GM12872 (cell line): ENCODE results near the gene HRAS.

ENCODE experiments used
- TF ChIP-seq, protein P1 (sequence below): IDR thresholded peaks from 3 replicates; pipeline ENCODE4 v1.5.1; 2011; ENCODE audit warnings: low read depth, mild to moderate bottlenecking, low read length, moderate library complexity; ENCODE audit not compliant: insufficient read depth

The HRAS gene

DNA sequence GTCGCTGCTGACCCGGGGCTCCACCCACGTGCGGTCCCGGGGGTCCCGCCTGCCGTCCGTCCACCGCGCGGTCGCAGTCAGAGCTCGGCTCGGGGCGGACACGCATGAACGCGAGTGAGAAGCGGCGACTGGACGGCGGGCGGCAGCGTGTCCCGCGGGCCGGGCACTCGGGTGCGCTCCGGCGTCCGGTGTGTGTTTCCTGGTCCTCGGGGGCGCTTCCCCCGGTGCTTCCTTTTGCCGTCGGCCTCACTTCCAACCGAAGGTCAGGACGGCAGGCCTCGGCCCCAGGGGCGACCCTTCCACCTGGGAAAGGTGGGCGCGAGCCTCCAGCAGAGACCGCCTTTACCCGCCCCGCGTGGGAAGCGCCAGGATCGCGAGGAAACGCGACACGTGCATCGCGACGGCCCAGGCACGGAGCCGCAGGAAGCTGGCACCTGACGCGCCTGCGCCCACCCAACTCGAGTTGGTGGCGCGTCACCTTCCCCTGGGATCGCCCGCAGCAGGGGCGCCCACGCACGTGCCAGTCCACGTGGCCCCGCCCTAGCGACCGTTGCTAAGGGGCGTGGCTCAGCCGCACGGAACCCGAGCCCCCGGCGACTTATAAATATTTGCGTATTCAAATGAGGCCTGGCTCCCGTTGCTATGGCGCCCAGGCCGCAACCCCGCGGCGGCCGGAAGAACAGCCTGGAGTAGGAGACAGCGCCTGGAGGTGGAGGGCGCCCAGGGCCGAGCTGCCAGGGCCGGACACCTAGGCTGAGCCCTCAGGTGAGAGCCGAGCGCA lies 1.7 kb upstream of the HRAS start, which contains the start of gene LRRC56:
Gene LRRC56, plus strand, starts transcription at position 687 of the 781 bp plus-strand sequence. CDS start 3,158 bp downstream, outside the sequence.
- TF ChIP-seq, protein P1, sequence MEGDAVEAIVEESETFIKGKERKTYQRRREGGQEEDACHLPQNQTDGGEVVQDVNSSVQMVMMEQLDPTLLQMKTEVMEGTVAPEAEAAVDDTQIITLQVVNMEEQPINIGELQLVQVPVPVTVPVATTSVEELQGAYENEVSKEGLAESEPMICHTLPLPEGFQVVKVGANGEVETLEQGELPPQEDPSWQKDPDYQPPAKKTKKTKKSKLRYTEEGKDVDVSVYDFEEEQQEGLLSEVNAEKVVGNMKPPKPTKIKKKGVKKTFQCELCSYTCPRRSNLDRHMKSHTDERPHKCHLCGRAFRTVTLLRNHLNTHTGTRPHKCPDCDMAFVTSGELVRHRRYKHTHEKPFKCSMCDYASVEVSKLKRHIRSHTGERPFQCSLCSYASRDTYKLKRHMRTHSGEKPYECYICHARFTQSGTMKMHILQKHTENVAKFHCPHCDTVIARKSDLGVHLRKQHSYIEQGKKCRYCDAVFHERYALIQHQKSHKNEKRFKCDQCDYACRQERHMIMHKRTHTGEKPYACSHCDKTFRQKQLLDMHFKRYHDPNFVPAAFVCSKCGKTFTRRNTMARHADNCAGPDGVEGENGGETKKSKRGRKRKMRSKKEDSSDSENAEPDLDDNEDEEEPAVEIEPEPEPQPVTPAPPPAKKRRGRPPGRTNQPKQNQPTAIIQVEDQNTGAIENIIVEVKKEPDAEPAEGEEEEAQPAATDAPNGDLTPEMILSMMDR = no peak

DNA sequence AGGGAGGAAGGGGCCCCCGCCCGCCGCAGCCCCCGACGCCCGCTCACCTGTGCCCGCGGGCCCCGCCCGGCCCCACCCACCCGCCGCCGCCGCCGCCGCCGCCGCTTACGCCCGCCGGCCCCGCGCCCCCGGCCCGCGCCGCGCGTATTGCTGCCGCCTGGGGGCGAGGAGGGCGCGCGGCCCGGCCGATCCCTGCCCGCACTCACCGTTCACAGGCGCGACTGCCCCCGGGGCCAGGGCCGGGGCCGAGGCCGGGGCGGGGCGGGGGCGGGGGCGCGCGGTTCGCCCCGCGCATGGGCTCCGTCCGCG lies 212 bp downstream of the HRAS start:
- TF ChIP-seq, protein P1 = no peak

DNA sequence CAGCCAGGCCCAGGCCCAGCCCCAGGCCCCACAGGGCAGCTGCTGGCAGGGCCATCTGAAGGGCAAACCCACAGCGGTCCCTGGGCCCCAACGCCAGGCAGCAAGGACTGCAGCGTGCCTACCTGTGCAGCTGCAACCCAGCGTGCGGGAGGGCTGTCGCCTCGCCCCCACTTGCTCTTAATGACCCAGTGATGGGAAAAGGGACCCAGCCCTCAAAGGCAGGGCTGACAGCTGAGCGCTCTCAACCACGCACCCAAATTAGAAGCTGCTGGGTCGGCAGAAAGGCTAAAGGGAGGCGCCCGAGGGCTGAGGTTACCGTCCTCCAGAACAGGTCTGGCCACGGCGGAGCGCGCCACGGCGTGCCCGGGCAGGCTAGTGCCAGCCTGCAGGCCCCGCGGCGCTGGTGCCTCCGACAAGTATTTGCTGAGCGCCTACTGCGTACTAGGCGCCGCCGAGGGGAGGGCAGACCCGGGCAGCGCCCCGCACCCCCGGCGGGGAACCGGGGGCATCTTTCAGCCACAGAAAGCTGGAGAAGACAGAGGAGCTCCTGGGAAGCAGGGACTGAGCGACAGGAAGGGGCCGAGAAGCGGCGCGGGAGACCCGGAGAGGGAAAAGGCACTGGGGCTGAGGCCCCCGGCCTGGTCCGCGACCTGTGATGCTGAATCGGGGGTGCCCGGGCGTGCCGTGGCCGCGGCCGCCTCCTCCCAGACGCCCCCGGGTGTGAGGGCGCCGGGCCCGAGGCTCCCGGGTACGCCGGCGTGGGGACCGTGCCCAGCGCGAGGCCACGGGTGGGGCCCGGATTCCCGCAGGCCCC lies 773 bp downstream of the HRAS start:
- TF ChIP-seq, protein P1 = no peak

DNA sequence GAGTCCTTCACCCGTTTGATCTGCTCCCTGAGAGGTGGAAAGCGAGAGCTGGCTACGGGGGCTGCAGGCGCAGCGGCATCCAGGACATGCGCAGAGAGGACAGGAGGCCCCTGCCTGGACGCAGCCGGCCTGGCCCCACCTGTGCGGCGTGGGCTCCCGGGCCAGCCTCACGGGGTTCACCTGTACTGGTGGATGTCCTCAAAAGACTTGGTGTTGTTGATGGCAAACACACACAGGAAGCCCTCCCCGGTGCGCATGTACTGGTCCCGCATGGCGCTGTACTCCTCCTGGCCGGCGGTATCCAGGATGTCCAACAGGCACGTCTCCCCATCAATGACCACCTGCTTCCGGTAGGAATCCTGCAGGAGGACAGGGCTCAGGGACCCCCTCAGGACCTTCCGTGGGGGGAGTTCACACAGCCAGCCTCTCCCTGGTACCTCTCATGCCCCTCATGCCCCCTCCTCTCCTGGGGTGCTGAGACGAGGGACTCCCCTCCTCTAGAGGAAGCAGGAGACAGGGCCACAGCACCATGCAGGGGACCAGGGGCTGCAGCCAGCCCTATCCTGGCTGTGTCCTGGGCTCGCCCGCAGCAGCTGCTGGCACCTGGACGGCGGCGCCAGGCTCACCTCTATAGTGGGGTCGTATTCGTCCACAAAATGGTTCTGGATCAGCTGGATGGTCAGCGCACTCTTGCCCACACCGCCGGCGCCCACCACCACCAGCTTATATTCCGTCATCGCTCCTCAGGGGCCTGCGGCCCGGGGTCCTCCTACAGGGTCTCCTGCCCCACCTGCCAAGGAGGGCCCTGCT lies 1.6 kb downstream of the HRAS start:
- TF ChIP-seq, protein P1 = no peak

DNA sequence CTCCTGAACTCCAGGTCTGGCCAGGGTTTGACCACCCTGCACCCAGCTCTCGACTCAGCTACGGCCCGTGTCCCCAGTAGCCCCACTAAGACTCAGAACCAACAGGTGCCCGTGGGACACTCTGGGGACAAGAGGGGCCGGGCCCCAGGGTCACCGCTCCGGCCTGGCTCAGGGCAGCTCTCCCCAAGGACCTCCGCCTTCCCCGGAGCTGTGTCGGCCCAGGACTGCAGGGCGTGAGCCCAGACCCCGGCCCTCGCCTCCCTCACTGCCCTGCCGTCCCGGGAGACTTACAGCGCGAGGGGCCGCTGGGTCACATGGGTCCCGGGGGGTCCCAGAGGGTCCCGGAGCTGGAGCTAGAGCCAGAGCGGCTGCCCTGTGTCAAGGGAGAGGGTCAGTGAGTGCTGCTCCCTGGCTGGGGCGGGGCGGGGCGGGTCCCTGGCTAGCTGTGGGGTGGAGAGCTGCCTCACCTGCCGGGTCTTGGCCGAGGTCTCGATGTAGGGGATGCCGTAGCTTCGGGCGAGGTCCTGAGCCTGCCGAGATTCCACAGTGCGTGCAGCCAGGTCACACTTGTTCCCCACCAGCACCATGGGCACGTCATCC lies 2.3 kb downstream of the HRAS start:
- TF ChIP-seq, protein P1 = no peak

DNA sequence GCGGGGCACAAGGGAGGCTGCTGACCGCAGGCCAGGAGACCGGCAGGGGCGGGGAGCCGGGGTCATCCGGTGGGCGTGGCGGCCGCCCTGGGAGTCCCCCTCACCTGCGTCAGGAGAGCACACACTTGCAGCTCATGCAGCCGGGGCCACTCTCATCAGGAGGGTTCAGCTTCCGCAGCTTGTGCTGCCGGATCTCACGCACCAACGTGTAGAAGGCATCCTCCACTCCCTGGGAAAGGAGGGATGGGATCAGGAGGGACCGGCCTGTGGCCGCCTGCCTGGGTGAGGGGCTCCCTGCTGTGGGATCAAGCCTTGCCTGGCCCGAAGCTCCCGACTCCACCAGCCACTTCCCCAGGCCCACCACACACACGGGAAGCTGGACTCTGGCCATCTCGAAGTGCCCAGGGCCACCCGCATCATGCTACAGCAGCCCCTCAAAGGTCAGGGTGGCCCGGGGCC lies 2.8 kb downstream of the HRAS start:
- TF ChIP-seq, protein P1 = no peak
